Lower leg skin (tissue), 4 donors: ENCODE measurements around the gene ZNF513. TPM values are rescaled to one million over a fixed set of nuclear protein-coding genes. Genes with fewer than 3 reads are reported as not detected.

Source experiments
- DNase-seq, 2 donors: peaks; one replicate each; pipeline ENCODE4 v3.0.0-alpha.2; 2019; ENCODE audit warnings: low spot score in 2 of 2
- H3K4me3 ChIP-seq: fragments of 200-600 bp; sonication (generic); 2 replicates; pipeline ENCODE4 v1.5.1; 2017; ENCODE audit warnings: mild to moderate bottlenecking, low read depth; ENCODE audit not compliant: poor library complexity, severe bottlenecking
- POLR2A ChIP-seq, 2 donors: fragments of 450-650 bp; IDR thresholded peaks; one replicate each; pipeline ENCODE4 v1.6.1; 2016 to 2017; ENCODE audit warnings: antibody characterized with exemption in 2 of 2, mild to moderate bottlenecking in 1 of 2, moderate library complexity in 1 of 2
- WGBS, 2 donors: methylation state at CpG; one replicate each; pipeline ENCODE4 v1.1.5; 2018; 5-methylcytosine and 5-hydroxymethylcytosine counted together
- intact Hi-C: fragments of 100-400 bp; cut with DNase I; formaldehyde crosslinking; loops from one replicate; pipeline ENCODE4 v1.15.0; 2023; ENCODE audit warnings: low total_unique reads
- total RNA-seq, 4 donors: library from RNA; depleted of rRNA; stranded (reverse); fragments of >200 nt; gene quantifications; one replicate each; pipeline ENCODE4 v1.1.0, GENCODE V29; 2016
- TF ChIP-seq, protein P1 (sequence below), 3 donors: fragments of 450-650 bp; IDR thresholded peaks; one replicate each; pipeline ENCODE4 v1.5.1; 2016; ENCODE audit warnings: antibody characterized with exemption in 3 of 3, mild to moderate bottlenecking in 3 of 3, moderate library complexity in 2 of 3

ZNF513 gene
- total RNA-seq, 4 donors from 2014 or later, result 8.3 to 14.9 (median 11.5) TPM

DNA sequence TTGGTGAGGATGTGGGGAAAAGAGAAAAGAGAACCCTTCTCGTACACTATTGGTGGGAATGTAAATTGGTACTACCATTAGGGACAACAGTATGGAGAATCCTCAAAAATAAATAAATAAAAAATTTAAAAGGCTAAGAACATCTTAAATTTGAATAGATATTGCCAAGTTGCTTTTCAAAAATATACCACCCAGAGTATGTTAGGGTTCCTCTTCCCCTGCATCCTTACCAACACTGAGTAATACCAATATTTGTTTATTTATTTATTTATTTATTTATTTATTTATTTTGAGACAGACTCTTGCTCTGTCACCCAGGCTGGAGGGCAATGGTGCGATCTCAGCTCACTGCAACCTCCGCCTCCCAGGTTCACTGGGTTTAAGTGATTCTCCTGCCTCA is 42.4 kb upstream of the ZNF513 start:
- DNase-seq, result no peak
- no peak for TF ChIP-seq POLR2A (IDR thresholded peaks at IDR 0.05)
- TF ChIP-seq, protein P1, sequence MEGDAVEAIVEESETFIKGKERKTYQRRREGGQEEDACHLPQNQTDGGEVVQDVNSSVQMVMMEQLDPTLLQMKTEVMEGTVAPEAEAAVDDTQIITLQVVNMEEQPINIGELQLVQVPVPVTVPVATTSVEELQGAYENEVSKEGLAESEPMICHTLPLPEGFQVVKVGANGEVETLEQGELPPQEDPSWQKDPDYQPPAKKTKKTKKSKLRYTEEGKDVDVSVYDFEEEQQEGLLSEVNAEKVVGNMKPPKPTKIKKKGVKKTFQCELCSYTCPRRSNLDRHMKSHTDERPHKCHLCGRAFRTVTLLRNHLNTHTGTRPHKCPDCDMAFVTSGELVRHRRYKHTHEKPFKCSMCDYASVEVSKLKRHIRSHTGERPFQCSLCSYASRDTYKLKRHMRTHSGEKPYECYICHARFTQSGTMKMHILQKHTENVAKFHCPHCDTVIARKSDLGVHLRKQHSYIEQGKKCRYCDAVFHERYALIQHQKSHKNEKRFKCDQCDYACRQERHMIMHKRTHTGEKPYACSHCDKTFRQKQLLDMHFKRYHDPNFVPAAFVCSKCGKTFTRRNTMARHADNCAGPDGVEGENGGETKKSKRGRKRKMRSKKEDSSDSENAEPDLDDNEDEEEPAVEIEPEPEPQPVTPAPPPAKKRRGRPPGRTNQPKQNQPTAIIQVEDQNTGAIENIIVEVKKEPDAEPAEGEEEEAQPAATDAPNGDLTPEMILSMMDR (IDR thresholded peaks at IDR 0.05), result no peak
- intact Hi-C loops, result no loop called here
- WGBS, 2 donors, result 95 to 97% methylated on average over 3 of the region's 3 CpGs
- H3K4me3 ChIP-seq, result no peak overlapping the region

DNA sequence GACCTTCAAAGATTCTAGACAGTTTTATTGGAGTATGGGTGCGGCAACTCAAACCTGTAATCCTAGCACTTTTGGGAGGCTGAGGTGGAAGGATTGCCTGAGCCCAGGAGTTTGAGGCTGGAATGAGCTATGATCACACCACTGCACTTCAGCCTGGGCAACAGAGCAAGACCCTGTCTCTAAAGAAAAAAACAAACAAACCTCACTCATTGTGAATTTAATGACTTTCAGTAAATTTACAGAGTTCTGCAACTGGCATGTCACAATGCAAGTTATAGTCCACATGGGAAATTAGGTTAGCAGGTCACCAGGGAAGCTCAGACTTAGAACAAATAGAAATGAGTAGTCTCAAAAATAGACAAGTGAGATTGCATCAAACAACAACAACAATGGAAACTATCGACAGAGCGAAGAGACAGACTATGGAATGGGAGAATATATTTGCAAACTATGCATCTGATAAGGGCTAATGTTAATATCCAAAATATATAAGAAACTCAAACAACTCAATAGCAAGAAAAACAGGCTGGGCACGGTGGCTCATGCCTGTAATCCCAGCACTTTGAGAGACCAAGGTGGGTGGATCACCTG is 41.2 kb upstream of the ZNF513 start:
- intact Hi-C loops, result no loop called here
- TF ChIP-seq, protein P1 (IDR thresholded peaks at IDR 0.05), result no peak
- no peak for TF ChIP-seq POLR2A (IDR thresholded peaks at IDR 0.05)
- DNase-seq, result no peak
- 86 to 89% methylated on average over 4 of the region's 4 CpGs for WGBS, 2 donors
- H3K4me3 ChIP-seq, result no peak overlapping the region

DNA sequence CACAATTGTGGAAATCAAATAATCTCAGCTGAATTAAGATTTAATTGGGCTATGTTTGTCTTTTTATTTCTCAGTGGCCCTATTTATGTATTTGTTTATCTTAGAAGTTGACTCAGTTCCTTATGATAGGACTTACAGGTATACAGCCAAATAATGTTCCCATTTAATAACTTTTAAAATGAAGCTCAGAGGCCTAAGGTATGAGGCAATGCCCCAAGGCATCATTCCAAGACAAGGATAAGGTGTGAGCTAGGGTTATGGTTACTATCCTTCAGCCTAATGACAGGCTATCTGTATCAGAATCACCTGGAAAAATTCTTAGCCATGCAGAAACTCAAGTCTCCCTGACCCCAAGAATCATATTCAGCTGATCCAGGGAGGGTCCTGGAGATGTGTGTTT is 40.5 kb upstream of the ZNF513 start:
- no peak for DNase-seq
- intact Hi-C loops, result no loop called here
- H3K4me3 ChIP-seq, result no peak overlapping the region
- TF ChIP-seq, protein P1 (IDR thresholded peaks at IDR 0.05), result no peak
- no peak for TF ChIP-seq POLR2A (IDR thresholded peaks at IDR 0.05)

DNA sequence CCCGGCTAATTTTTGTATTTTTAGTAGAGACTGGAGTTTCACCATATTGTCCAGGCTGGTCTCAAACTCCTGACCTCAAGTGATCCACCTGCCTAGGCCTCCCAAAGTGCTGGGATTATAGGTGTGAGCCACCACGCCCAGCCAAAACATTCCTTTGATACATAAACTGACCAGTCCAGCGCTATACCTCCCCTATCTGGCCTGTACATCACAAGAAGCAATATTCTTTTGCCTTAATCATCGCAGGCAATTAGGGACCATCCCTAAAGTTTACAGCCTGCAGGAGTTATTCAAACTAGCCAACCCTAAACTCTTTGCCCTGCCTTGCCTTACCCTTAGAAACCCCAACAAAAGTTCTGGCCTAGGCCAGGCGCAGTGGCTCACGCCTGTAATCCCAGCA is 35.6 kb upstream of the ZNF513 start:
- TF ChIP-seq, protein P1 (IDR thresholded peaks at IDR 0.05), result no peak
- TF ChIP-seq POLR2A (IDR thresholded peaks at IDR 0.05), result no peak
- 94 to 97% methylated on average over 6 of the region's 6 CpGs for WGBS, 2 donors
- DNase-seq, result no peak
- H3K4me3 ChIP-seq, result no peak overlapping the region
- intact Hi-C loops, result no loop called here

DNA sequence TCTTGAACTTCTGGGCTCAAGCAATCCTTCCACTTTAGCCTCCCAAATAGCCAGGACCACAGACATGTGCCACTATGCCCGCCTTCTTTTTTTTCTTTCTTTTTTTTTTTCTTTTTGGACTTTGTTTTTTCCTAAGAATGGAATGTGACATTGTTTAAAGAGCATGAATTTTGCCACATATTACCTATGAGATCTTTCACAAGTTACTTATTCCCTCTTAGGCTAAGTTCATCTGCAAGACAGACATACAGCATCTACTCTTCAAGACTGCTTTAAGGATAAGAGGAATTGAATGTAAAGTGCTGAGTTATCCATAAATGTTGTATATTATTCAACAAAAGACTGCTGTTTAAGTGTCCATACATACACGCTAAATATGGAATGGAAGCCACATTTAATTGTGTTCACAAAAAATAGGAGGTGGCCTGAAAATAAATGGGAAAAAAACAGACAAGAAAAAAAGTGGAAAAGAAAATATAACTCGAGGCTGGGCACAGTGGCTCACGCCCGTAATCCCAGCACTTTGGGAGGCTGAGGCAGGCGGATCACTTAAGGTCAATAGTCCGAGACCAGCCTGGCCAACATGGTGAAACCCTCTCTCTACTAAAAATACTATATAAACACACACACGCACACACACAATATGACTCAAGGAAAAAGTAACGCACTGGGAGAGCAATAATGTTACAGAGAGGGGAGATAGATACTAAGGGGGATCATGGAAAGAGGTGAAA is 32.1 kb upstream of the ZNF513 start:
- no peak for DNase-seq
- no peak overlapping the region for H3K4me3 ChIP-seq
- intact Hi-C loops, result no loop called here
- 86 to 88% methylated on average over 9 of the region's 9 CpGs for WGBS, 2 donors
- TF ChIP-seq, protein P1 (IDR thresholded peaks at IDR 0.05), result no peak
- TF ChIP-seq POLR2A (IDR thresholded peaks at IDR 0.05), result no peak
